ENCODE data around the gene OR4F6.

DNA sequence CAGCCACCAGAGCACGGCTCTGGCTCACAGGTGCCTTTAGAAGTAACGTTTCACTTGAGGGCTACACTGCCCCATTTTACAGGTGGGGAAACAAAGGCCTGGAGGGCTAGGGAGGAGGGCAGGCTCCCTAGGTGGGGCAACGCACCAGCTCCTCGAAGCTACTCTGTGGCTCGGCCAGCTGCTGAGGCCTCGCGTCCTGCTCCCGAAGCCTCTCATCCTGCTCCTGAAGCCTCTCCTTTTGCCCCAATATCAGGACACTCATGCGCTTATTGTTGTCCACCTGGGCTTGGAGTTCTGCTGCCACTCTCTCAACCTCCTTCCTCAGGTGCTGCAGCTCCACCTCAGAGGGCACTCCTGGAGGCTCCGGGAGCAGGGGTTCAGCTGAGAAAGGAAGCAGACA lies 28.2 kb upstream of the OR4F6 start:
- no peak for TF ChIP-seq EZH2 (IDR thresholded peaks at IDR 0.05; ENCODE audit: borderline replicate concordance, low read length)
- TF ChIP-seq, protein P1, sequence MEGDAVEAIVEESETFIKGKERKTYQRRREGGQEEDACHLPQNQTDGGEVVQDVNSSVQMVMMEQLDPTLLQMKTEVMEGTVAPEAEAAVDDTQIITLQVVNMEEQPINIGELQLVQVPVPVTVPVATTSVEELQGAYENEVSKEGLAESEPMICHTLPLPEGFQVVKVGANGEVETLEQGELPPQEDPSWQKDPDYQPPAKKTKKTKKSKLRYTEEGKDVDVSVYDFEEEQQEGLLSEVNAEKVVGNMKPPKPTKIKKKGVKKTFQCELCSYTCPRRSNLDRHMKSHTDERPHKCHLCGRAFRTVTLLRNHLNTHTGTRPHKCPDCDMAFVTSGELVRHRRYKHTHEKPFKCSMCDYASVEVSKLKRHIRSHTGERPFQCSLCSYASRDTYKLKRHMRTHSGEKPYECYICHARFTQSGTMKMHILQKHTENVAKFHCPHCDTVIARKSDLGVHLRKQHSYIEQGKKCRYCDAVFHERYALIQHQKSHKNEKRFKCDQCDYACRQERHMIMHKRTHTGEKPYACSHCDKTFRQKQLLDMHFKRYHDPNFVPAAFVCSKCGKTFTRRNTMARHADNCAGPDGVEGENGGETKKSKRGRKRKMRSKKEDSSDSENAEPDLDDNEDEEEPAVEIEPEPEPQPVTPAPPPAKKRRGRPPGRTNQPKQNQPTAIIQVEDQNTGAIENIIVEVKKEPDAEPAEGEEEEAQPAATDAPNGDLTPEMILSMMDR (conservative IDR thresholded peaks at IDR 0.05 in 1 of 2, IDR thresholded peaks at IDR 0.05 in 1 of 2; ENCODE audit: extremely low read depth in 1 of 2, insufficient read depth in 1 of 2, low read depth in 1 of 2, low read length in 2 of 2): no peak

Measured in mammary epithelial cell (primary cell).